CD8-positive, alpha-beta memory T cell (primary cell): ENCODE measurements around the gene MLH3. TPM values are rescaled to one million over a fixed set of nuclear protein-coding genes. Genes with fewer than 3 reads are reported as not detected.
"Not testable (repeated sequence)": the region's sequence is repeated elsewhere in the genome, so short reads cannot be mapped to it uniquely, and the experiment has no call there.

ENCODE experiments used
- CTCF ChIA-PET: fragments of 350-600 bp; sonication (Branson Sonifier 250); formaldehyde crosslinking; loops from one replicate; lab custom pipeline; 2021; ENCODE audit warnings: antibody characterized with exemption; lab: Charles Lee
- POLR2A ChIA-PET: fragments of 350-600 bp; sonication (Branson Sonifier 250); formaldehyde crosslinking; loops from one replicate; lab custom pipeline; 2021; ENCODE audit warnings: antibody characterized with exemption; lab: Charles Lee
- DNase-seq, 5 donors: peaks; one replicate each; pipeline versions ENCODE4 v3.0.0 to v3.0.0-alpha.2; 2020 to 2022; ENCODE audit warnings: mixed read lengths in 1 of 5
- H3K27ac ChIP-seq: one replicate; pipeline ENCODE4 v1.7.0; 2013; ENCODE audit warnings: low read depth, mild to moderate bottlenecking, low read length, moderate library complexity
- H3K27me3 ChIP-seq: 2 replicates; pipeline ENCODE4 v1.7.0; 2013; ENCODE audit warnings: low read length, mild to moderate bottlenecking; ENCODE audit not compliant: insufficient read depth, poor library complexity, severe bottlenecking
- H3K36me3 ChIP-seq: 2 replicates; pipeline ENCODE4 v1.7.0; 2013; ENCODE audit warnings: mild to moderate bottlenecking, low read length, moderate library complexity; ENCODE audit not compliant: insufficient read depth
- H3K4me1 ChIP-seq: 2 replicates; pipeline ENCODE4 v1.7.0; 2013; ENCODE audit warnings: mild to moderate bottlenecking, low read length, moderate library complexity; ENCODE audit not compliant: insufficient read depth
- H3K4me3 ChIP-seq: 2 replicates; pipeline ENCODE4 v1.7.0; 2013; ENCODE audit warnings: mild to moderate bottlenecking, low read length
- H3K9me3 ChIP-seq: 2 replicates; pipeline ENCODE4 v1.7.0; 2013; ENCODE audit warnings: mild to moderate bottlenecking, low read length
- H3K27ac Mint-ChIP-seq, 8 donors: one replicate each; pipeline ENCODE4 v1.8.0; 2020 to 2021; ENCODE audit warnings: mixed read lengths in 8 of 8, mild to moderate bottlenecking in 6 of 8, inconsistent platforms in 3 of 8, moderate library complexity in 3 of 8
- H3K27me3 Mint-ChIP-seq, 2 donors: one replicate each; pipeline ENCODE4 v1.8.0; 2020 to 2021; ENCODE audit warnings: mixed read lengths in 2 of 2, mild to moderate bottlenecking in 1 of 2, moderate library complexity in 1 of 2
- H3K36me3 Mint-ChIP-seq, 3 donors: one replicate each; pipeline ENCODE4 v1.8.0; 2020 to 2021; ENCODE audit warnings: mixed read lengths in 3 of 3, inconsistent platforms in 1 of 3, mild to moderate bottlenecking in 1 of 3
- H3K4me1 Mint-ChIP-seq, 3 donors: one replicate each; pipeline ENCODE4 v1.8.0; 2020 to 2021; ENCODE audit warnings: mixed read lengths in 3 of 3, inconsistent platforms in 1 of 3, mild to moderate bottlenecking in 1 of 3
- H3K4me3 Mint-ChIP-seq, 7 donors: one replicate each; pipeline ENCODE4 v1.8.0; 2020 to 2021; ENCODE audit warnings: mixed read lengths in 7 of 7, mild to moderate bottlenecking in 6 of 7, moderate library complexity in 4 of 7, inconsistent platforms in 2 of 7
- H3K9me3 Mint-ChIP-seq, 5 donors: one replicate each; pipeline ENCODE4 v1.8.0; 2020 to 2022; ENCODE audit warnings: mixed read lengths in 5 of 5, mild to moderate bottlenecking in 3 of 5, moderate library complexity in 2 of 5, inconsistent platforms in 1 of 5
- polyA plus RNA-seq: library from polyadenylated mRNA; unstranded; fragments of 300-500 nt; fragmentation: Illumina TruSeq; gene quantifications from one replicate; pipeline ENCODE4 v1.2.3, GENCODE V29; 2021
- total RNA-seq, 2 experiments: library from RNA; stranded (reverse); gene quantifications; one replicate each; pipeline ENCODE4 v1.2.3, GENCODE V29; 2021

The MLH3 gene
- total and polyA plus RNA-seq, 3 experiments from 2014 or later = 10.4 to 16.7 (median 16.2) TPM

DNA sequence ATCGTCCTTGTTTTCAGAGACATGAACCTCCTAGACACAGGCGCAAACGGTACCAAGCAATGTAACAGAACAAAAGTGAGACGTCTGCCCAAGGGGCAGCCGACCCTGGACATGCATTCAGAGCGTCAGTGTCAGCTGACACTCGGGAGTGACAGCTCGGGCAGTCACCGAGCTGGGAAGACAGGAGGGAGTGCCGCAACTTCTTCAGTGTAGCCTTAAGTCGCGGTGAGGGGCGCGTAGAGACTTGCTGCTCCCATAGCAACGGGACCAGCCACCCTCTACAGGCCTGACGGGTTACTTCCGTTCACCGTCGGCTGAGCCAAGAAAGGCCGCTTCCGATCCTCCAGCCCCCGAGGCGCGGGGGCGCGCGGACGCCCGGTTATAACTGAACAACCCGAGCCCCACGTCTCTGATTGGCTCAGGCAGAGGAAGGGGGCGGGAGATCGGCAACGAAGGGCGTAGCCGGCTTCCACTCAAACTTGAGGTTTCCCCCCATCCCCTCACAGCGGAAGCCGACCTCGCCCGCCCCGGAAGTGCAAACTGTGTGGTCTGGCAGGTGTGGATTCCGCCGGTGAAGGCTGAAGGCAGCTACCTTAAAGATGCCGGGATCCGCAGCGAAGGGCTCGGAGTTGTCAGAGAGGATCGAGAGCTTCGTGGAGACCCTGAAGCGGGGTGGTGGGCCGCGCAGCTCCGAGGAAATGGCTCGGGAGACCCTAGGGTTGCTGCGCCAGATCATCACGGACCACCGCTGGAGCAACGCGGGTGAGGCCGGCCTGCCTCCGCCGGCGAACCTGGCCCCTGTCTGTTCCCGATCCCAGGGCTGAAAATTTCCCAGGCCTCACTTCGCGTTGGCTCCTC is 48.6 kb downstream of the MLH3 start, which contains the start of gene EIF2B2:
Gene EIF2B2, plus strand, starts transcription at position 530 of the 858 bp plus-strand sequence. Its CDS starts 70 bp downstream, at position 600.
- H3K4me3 ChIP-seq = peak within 1 kb of the TSS; percentile 95
- no peaks in the 10 kb centered on the region for H3K9me3 ChIP-seq
- H3K4me1 ChIP-seq = peaks cover 20% of the 10 kb centered on the region
- DNase-seq = peak; percentile 97 to 100 (median 99)
- peaks cover 40 to 54% (median 49%) of the 10 kb centered on the region in 3 donors for H3K4me1 Mint-ChIP-seq
- peaks cover 18% of the 10 kb centered on the region for H3K36me3 ChIP-seq
- CTCF ChIA-PET = interaction anchor here (0.8 to 2.1 kb wide), 4 partner anchors 12 to 61 kb away, joined by 3 to 6 read pairs (median 3); partner anchors contain the start of gene ACYP1
- peaks cover 0 to 1% (median 0%) of the 10 kb centered on the region in 5 donors for H3K9me3 Mint-ChIP-seq
- H3K27me3 ChIP-seq = no peaks in the 10 kb centered on the region
- H3K36me3 Mint-ChIP-seq = peaks cover 9 to 50% (median 12%) of the 10 kb centered on the region in 3 donors
- H3K27me3 Mint-ChIP-seq = no peaks in the 10 kb centered on the region
- POLR2A ChIA-PET = interaction anchor here (0.6 to 1.4 kb wide), 6 partner anchors 15 to 176 kb away, joined by 3 read pairs; partner anchors contain the start of genes ACYP1 and MLH3
- peak within 1 kb of the TSS; percentile 90 for H3K27ac ChIP-seq
- peak within 1 kb of the TSS; percentile 87 to 100 (median 95) for H3K4me3 Mint-ChIP-seq
- H3K27ac Mint-ChIP-seq = peak within 1 kb of the TSS; percentile 97 to 100 (median 99)

DNA sequence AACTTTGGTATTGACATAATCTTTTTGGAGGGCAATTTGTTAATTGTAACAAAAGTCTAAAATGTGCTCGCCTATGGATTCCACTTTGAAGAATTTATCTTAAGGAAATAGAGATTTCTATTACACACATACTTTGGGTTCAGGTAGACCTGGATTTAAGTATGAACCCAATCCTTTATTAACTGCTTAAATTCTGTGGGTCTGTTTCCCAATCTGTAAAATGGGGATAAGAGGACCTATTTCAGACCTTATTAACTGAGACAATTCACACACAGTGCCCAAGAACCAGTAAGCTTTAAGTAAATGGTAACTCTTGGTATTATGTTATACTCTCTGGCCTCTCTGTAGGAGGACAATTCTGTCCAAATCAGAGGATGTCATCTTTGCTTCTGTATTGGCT is 49.4 kb downstream of the MLH3 start:
- H3K9me3 Mint-ChIP-seq = peaks cover 0 to 1% (median 0%) of the 10 kb centered on the region in 5 donors
- peak overlapping the region; percentile 90 for H3K27ac ChIP-seq
- DNase-seq = no peak
- H3K27me3 Mint-ChIP-seq = no peaks in the 10 kb centered on the region
- peaks cover 10% of the 10 kb centered on the region for H3K36me3 ChIP-seq
- ChIA-PET POLR2A (no interaction called here), CTCF (interaction anchor here (1.0 kb wide), 1 partner anchor 28 kb away, joined by 3 read pairs; no protein-coding TSS in a partner anchor)
- H3K9me3 ChIP-seq = no peaks in the 10 kb centered on the region
- H3K4me3 ChIP-seq = peak overlapping the region; percentile 95
- peaks cover 20% of the 10 kb centered on the region for H3K4me1 ChIP-seq
- peaks cover 3 to 43% (median 9%) of the 10 kb centered on the region in 3 donors for H3K36me3 Mint-ChIP-seq
- peaks cover 36 to 46% (median 42%) of the 10 kb centered on the region in 3 donors for H3K4me1 Mint-ChIP-seq
- H3K27me3 ChIP-seq = no peaks in the 10 kb centered on the region
- H3K27ac Mint-ChIP-seq = peak overlapping the region; percentile 97 to 100 (median 99)
- peak overlapping the region; percentile 87 to 100 (median 95) for H3K4me3 Mint-ChIP-seq

DNA sequence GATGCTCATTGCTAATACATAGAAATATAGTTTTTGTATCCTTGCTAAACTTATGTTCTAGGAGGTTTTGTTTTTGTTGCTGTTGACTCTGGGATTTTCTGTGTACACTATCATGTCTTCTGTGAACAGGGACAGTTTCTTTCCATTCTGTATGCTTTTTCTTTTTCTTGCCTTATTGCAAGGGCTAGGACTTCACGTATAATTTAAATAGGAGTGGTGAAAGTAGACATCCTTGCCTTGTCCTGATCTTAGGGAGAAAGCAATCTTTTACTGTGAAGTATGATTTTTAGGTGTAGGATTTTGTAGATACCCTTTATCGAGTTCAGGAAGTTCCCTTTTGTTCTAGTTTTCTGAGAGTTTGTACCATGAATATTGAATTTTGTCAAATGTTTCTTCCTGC is 50.0 kb downstream of the MLH3 start:
- POLR2A ChIA-PET = no interaction called here

DNA sequence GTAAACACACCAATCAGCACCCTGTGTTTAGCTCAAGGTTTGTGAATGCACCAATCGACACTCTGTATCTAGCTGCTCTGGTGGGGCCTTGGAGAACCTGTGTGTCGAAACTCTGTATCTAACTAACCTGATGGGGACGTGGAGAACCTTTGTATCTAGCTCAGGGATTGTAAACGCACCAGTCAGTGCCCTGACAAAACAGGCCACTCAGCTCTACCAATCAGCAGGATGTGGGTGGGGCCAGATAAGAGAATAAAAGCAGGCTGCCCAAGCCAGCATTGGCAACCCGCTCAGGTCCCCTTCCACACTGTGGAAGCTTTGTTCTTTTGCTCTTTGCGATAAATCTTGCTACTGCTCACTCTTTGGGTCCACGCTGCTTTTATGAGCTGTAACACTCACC is 55.5 kb downstream of the MLH3 start:
- H3K4me1 ChIP-seq, CTCF ChIA-PET, H3K27me3 ChIP-seq, DNase-seq, H3K36me3 Mint-ChIP-seq, H3K4me3 Mint-ChIP-seq, H3K27me3 Mint-ChIP-seq, H3K4me3 ChIP-seq, POLR2A ChIA-PET, H3K9me3 ChIP-seq, H3K36me3 ChIP-seq, H3K4me1 Mint-ChIP-seq, H3K27ac ChIP-seq, H3K27ac Mint-ChIP-seq, H3K9me3 Mint-ChIP-seq: not testable (repeated sequence)

More for the DNA sequence above, 50.0 kb downstream of the MLH3 start:
- Mint-ChIP-seq H3K4me3 (peak overlapping the region in 3 of 7 donors; percentile 33 to 87 (median 69)), H3K27ac (peak overlapping the region; percentile 33 to 100 (median 98)), H3K9me3 (peaks cover 0 to 1% (median 0%) of the 10 kb centered on the region in 5 donors), H3K4me1 (peaks cover 32 to 42% (median 41%) of the 10 kb centered on the region in 3 donors), H3K36me3 (peaks cover 3 to 36% (median 9%) of the 10 kb centered on the region in 3 donors), H3K27me3 (no peaks in the 10 kb centered on the region)
- H3K9me3 ChIP-seq = no peaks in the 10 kb centered on the region
- H3K4me3 ChIP-seq = no peak overlapping the region
- CTCF ChIA-PET = no interaction called here
- H3K36me3 ChIP-seq = peaks cover 4% of the 10 kb centered on the region
- H3K27me3 ChIP-seq = no peaks in the 10 kb centered on the region
- H3K27ac ChIP-seq = no peak overlapping the region
- H3K4me1 ChIP-seq = peaks cover 20% of the 10 kb centered on the region
- DNase-seq = no peak

DNA sequence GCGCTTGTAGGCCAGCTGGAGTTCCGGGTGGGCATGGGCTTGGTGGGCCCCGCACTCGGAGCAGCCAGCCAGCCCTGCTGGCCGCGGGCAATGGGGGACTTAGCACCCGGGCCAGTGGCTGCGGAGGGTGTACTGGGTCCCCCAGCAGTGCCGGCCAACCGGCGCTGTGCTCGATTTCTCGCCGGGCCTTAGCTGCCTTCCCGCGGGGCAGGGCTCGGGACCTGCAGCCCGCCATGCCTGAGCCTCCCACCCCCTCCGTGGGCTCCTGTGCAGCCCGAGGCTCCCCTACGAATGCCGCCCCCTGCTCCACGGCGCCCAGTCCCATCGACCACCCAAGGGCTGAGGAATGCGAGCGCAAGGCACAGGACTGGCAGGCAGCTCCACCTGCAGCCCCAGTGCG is 57.1 kb downstream of the MLH3 start:
- H3K4me1 ChIP-seq, H3K36me3 Mint-ChIP-seq, H3K9me3 ChIP-seq, H3K4me3 Mint-ChIP-seq, H3K9me3 Mint-ChIP-seq, H3K27me3 Mint-ChIP-seq, H3K36me3 ChIP-seq, H3K4me3 ChIP-seq, H3K27ac Mint-ChIP-seq, H3K27me3 ChIP-seq, CTCF ChIA-PET, H3K27ac ChIP-seq, H3K4me1 Mint-ChIP-seq, DNase-seq, POLR2A ChIA-PET: not testable (repeated sequence)

DNA sequence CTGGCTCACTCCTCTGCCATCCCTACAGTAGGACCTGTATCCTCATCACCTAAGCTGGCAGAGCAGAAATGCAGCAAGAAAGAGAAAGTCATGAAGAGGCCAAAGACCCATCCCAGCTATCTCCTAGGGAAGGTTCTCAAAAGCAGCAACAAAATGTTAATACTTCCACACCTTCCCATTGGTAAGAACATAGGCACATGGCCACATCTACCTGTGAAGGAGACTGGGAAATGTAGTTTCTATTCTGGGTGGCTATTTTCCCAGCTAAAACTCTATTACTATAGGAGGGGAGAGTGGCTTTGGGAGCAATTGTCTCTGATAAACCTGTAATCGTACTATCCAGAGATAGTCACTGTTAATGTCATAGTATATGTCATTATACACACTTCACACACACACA is 62.3 kb downstream of the MLH3 start:
- Mint-ChIP-seq H3K4me3 (no peak overlapping the region), H3K36me3 (no peaks in the 10 kb centered on the region), H3K9me3 (no peaks in the 10 kb centered on the region), H3K27ac (no peak overlapping the region), H3K27me3 (peaks cover 0 to 8% of the 10 kb centered on the region in 2 donors), H3K4me1 (no peaks in the 10 kb centered on the region)
- CTCF ChIA-PET = no interaction called here
- Histone ChIP-seq H3K36me3 (no peaks in the 10 kb centered on the region), H3K4me3 (no peak overlapping the region), H3K9me3 (no peaks in the 10 kb centered on the region), H3K27ac (no peak overlapping the region), H3K4me1 (no peaks in the 10 kb centered on the region), H3K27me3 (no peaks in the 10 kb centered on the region)
- no peak for DNase-seq
- POLR2A ChIA-PET = no interaction called here

DNA sequence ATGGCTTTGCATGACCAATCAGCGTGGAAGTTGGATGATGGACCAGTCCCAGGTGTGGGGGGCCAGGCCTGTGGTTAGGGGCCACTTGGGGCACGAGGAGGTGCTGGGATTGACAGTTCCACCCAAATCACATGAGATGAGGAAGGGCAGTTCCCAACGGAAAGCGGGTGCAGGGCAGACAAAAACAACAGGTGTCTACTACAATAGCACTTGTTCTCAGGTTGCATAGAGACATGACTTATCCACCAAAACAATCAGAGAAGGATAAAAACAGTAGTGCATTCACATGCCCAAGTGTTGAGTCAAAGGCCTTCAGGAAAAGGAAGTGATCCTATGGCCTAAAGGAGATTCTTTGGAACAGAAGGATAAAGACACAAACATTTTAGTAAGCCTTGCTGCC is 63.1 kb downstream of the MLH3 start:
- CTCF ChIA-PET = no interaction called here

DNA sequence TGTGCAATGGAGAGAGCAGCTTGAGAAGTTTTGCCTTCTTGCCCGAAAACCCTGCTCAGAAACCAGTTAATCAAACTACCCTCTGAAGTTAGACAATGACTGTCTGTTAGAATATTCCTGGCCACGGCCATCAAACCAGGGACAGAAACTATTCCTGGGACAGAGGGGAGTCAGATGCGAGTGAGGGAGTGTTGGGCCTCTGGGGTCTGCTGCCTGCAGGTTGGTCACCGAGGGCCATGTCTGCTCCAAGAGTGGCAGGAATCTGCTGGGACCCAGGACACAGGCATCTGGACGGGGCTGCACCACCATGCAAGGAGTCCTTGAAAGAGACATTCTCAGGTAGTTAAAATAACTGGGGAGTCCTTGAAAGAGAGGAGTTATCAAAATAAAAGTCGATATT is 65.5 kb downstream of the MLH3 start:
- no peaks in the 10 kb centered on the region for H3K27me3 ChIP-seq
- no peaks in the 10 kb centered on the region for H3K9me3 Mint-ChIP-seq
- no peak for DNase-seq
- H3K9me3 ChIP-seq = no peaks in the 10 kb centered on the region
- H3K4me1 Mint-ChIP-seq = no peaks in the 10 kb centered on the region
- H3K27ac Mint-ChIP-seq = peak overlapping the region in 1 of 8 donors; percentile 68
- H3K4me3 Mint-ChIP-seq = no peak overlapping the region
- H3K27me3 Mint-ChIP-seq = peaks cover 1 to 3% of the 10 kb centered on the region in 2 donors
- H3K36me3 Mint-ChIP-seq = no peaks in the 10 kb centered on the region
- ChIA-PET CTCF (interaction anchor here (1.2 kb wide), 1 partner anchor 33 kb away, joined by 3 read pairs; no protein-coding TSS in a partner anchor), POLR2A (no interaction called here)
- no peaks in the 10 kb centered on the region for H3K36me3 ChIP-seq
- no peaks in the 10 kb centered on the region for H3K4me1 ChIP-seq
- no peak overlapping the region for H3K4me3 ChIP-seq
- H3K27ac ChIP-seq = no peak overlapping the region

More for the DNA sequence above, 63.1 kb downstream of the MLH3 start:
- Mint-ChIP-seq H3K9me3 (no peaks in the 10 kb centered on the region), H3K4me1 (no peaks in the 10 kb centered on the region), H3K4me3 (no peak overlapping the region), H3K27ac (peak overlapping the region in 1 of 8 donors; percentile 23), H3K36me3 (no peaks in the 10 kb centered on the region), H3K27me3 (peaks cover 0 to 8% of the 10 kb centered on the region in 2 donors)
- H3K27me3 ChIP-seq = no peaks in the 10 kb centered on the region
- H3K4me3 ChIP-seq = no peak overlapping the region
- no peak for DNase-seq
- H3K9me3 ChIP-seq = no peaks in the 10 kb centered on the region
- H3K36me3 ChIP-seq = no peaks in the 10 kb centered on the region
- POLR2A ChIA-PET = no interaction called here
- no peaks in the 10 kb centered on the region for H3K4me1 ChIP-seq
- no peak overlapping the region for H3K27ac ChIP-seq
